Measurements from ENCODE around the gene TFF1.
"Not testable (repeated sequence)": the region's sequence is repeated elsewhere in the genome, so short reads cannot be mapped to it uniquely, and the experiment has no call there.

TFF1 gene

GRCh38 chr21:42366292-42367010 is at the start of gene TFF1:
Gene TFF1, minus strand, starts transcription at chr21:42366535. Its CDS starts 40 bp downstream, at chr21:42366495.
- CTCF ChIA-PET: interaction anchor here (2.3 kb wide), 1 partner anchor 15 kb away, joined by 7 read pairs; no protein-coding TSS in a partner anchor
- Mint-ChIP-seq H3K4me3 (no peak within 1 kb of the TSS), H3K36me3 (no peaks in the 10 kb centered on the region), H3K9me3 (no peaks in the 10 kb centered on the region), H3K4me1 (peaks cover 8% of the 10 kb centered on the region), H3K27me3 (peaks cover 46% of the 10 kb centered on the region), H3K27ac (no peak within 1 kb of the TSS)
- DNase-seq: no peak

- Mint-ChIP-seq H3K4me3 (peak overlapping the region; percentile 38), H3K9me3 (peaks cover 9% of the 10 kb centered on the region), H3K4me1 (peaks cover 73% of the 10 kb centered on the region), H3K36me3 (peaks cover 66% of the 10 kb centered on the region), H3K27me3 (no peaks in the 10 kb centered on the region), H3K27ac (peak overlapping the region; percentile 92)
- CTCF ChIA-PET: interaction anchor here (0.7 kb wide), 1 partner anchor 10 kb away, joined by 6 read pairs; no protein-coding TSS in a partner anchor
- peak; percentile 89 for DNase-seq
Observed at GRCh38 chr21:42414928-42415769, 48.8 kb upstream of the TFF1 start.

DNA sequence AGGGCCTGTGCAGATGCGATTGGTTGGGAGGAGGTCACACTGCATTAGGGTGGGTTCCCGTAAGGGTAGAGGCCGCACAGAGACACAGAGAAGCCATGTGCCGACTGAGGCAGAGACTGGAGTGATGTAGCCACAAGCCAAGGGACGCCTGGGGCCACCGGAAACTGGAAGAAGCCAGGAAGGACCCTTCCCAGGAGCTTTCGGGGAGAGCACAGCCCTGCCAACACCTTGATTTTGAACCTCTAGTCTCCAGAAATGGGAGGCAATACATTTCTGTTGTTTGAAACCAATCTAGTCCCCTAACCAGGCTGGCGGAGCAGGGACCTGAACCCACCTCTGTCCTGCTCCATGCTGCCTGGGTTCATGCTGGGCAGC is 48.2 kb upstream of the TFF1 start:
- H3K36me3 Mint-ChIP-seq: peaks cover 66% of the 10 kb centered on the region
- peak overlapping the region; percentile 92 for H3K27ac Mint-ChIP-seq
- H3K27me3 Mint-ChIP-seq: no peaks in the 10 kb centered on the region
- no peak for DNase-seq
- peaks cover 7% of the 10 kb centered on the region for H3K9me3 Mint-ChIP-seq
- peaks cover 71% of the 10 kb centered on the region for H3K4me1 Mint-ChIP-seq
- CTCF ChIA-PET: interaction anchor here (0.7 kb wide), 1 partner anchor 10 kb away, joined by 6 read pairs; no protein-coding TSS in a partner anchor
- H3K4me3 Mint-ChIP-seq: peak overlapping the region; percentile 38

DNA sequence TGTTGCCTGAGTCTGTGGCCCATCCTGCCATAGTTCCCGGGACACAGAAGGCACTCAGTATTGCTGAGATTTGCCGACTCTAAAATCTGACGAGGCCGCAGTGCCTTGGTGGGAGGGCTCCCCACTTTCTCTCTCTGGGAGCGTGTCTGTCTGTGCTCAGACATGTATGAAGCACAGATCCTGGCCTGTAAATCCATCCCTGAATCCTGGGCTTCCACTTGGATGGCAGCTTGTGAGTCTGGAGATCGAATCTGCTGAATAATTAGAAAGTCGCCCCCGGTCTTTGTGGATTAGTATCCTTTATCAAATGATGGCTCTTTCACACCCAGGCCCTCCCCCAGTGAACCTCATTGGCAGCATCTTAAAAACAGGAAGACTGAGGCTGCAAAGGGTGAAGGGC is 47.7 kb upstream of the TFF1 start:
- Mint-ChIP-seq H3K36me3 (peaks cover 66% of the 10 kb centered on the region), H3K27me3 (no peaks in the 10 kb centered on the region), H3K27ac (peak overlapping the region; percentile 92), H3K4me3 (no peak overlapping the region), H3K4me1 (peaks cover 70% of the 10 kb centered on the region), H3K9me3 (peaks cover 3% of the 10 kb centered on the region)
- CTCF ChIA-PET: no interaction called here
- DNase-seq: peak; percentile 20

DNA sequence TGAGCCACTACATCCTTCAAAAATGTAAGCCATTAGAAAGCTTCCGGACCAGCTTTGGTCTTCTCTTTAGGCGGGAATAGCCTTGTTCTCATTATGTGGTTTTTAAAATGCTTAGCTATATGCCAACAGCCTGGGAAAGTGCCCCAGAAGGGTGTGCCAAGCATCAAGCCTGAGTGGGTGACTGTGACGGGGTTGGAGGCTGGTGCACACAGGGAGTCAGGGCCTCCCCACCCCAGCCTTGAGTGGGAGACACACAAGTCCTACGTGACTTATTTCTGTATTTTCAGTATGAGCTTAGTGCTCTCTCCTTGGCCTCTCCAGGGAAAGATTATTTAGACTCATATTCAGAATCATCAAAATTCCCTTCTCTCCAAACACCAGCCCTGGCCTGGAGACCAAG is 47.2 kb upstream of the TFF1 start:
- Mint-ChIP-seq H3K4me3 (no peak overlapping the region), H3K36me3 (peaks cover 62% of the 10 kb centered on the region), H3K27ac (peak overlapping the region; percentile 92)

DNA sequence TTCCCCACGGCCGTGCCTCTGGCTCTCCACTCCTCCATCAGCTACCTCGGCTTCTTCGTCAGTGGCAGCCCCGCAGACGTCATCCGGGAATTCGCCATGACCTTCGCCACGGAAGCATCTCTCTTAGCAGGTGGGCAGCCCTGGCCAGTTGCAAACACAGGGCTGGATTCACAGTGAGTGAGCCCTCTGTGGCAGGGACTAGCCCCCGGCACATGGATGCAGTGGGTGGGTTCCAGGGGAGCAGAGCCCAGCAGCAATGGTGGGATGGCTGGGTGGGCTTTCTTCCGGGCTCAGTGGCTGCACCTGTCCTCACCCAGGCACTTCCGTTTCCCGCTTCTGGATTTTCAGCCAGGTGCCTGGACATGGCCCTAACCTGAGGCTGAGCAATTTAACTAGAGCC is 46.8 kb upstream of the TFF1 start:
- peaks cover 67% of the 10 kb centered on the region for H3K4me1 Mint-ChIP-seq
- CTCF ChIA-PET: no interaction called here
- peak; percentile 16 for DNase-seq
- H3K27me3 Mint-ChIP-seq: no peaks in the 10 kb centered on the region
- H3K36me3 Mint-ChIP-seq: peaks cover 61% of the 10 kb centered on the region
- no peak overlapping the region for H3K27ac Mint-ChIP-seq
- H3K9me3 Mint-ChIP-seq: peaks cover 3% of the 10 kb centered on the region
- H3K4me3 Mint-ChIP-seq: no peak overlapping the region

More for the DNA sequence above, 47.2 kb upstream of the TFF1 start:
- Mint-ChIP-seq H3K9me3 (peaks cover 3% of the 10 kb centered on the region), H3K27me3 (no peaks in the 10 kb centered on the region), H3K4me1 (peaks cover 66% of the 10 kb centered on the region)
- CTCF ChIA-PET: no interaction called here
- DNase-seq: peak; percentile 17

- no peaks in the 10 kb centered on the region for H3K27me3 Mint-ChIP-seq
- H3K36me3 Mint-ChIP-seq: peaks cover 64% of the 10 kb centered on the region
- peak overlapping the region; percentile 75 for H3K27ac Mint-ChIP-seq
- peaks cover 70% of the 10 kb centered on the region for H3K4me1 Mint-ChIP-seq
- H3K4me3 Mint-ChIP-seq: no peak overlapping the region
- DNase-seq: no peak
- CTCF ChIA-PET: no interaction called here
- peaks cover 2% of the 10 kb centered on the region for H3K9me3 Mint-ChIP-seq
Observed at GRCh38 chr21:42412636-42412933, 46.2 kb upstream of the TFF1 start.

DNA sequence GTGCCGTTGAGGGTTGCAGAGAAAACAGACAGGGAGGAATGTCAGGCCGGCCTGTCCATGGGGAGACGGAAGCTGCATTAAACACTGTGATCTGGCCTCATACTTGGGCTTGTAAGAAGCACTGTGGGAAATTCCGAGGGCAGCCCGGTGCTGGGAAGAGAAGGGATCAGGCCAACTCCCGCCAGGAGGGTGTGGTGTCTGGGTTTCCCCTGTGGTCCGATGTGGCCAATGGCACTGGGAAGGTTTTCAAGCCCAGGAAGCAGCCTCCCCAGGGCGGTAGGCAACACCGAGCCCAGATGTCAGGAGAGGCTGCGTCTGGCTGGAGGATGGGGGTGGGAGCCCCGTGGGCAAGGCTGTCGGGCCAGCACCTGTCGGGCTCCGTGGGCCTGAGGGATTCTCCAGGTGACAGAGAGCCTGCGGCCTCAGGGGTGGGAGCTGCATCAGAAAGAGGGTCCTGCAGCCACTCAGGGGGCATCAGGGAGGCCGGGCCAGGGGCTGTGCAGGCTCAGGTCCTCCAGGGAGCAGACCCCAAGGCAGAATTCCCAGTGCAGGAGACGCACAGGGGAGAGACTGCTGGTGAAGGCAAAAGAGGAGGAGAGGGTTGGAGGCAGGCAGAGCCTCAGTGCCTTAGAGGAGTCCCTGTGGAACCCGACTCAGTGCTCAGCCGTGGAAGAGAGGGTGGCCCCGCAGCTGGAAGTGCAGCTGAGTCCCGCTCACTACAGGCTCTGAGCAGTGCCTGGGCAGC is 45.7 kb upstream of the TFF1 start:
- Mint-ChIP-seq H3K9me3 (no peaks in the 10 kb centered on the region), H3K4me1 (peaks cover 71% of the 10 kb centered on the region), H3K27me3 (no peaks in the 10 kb centered on the region), H3K36me3 (peaks cover 65% of the 10 kb centered on the region), H3K27ac (peak overlapping the region; percentile 75), H3K4me3 (no peak overlapping the region)
- peak; percentile 18 for DNase-seq
- CTCF ChIA-PET: interaction anchor here (0.6 to 1.5 kb wide), 2 partner anchors 30 to 431 kb away, joined by 4 read pairs; no protein-coding TSS in a partner anchor

- peak; percentile 29 for DNase-seq
- peaks cover 71% of the 10 kb centered on the region for H3K4me1 Mint-ChIP-seq
- CTCF ChIA-PET: interaction anchor here (0.6 to 1.5 kb wide), 2 partner anchors 29 to 430 kb away, joined by 4 read pairs; no protein-coding TSS in a partner anchor
- H3K27me3 Mint-ChIP-seq: no peaks in the 10 kb centered on the region
- no peaks in the 10 kb centered on the region for H3K9me3 Mint-ChIP-seq
- H3K36me3 Mint-ChIP-seq: peaks cover 65% of the 10 kb centered on the region
- no peak overlapping the region for H3K4me3 Mint-ChIP-seq
- H3K27ac Mint-ChIP-seq: no peak overlapping the region
Observed at GRCh38 chr21:42411197-42411869, 45.0 kb upstream of the TFF1 start.

DNA sequence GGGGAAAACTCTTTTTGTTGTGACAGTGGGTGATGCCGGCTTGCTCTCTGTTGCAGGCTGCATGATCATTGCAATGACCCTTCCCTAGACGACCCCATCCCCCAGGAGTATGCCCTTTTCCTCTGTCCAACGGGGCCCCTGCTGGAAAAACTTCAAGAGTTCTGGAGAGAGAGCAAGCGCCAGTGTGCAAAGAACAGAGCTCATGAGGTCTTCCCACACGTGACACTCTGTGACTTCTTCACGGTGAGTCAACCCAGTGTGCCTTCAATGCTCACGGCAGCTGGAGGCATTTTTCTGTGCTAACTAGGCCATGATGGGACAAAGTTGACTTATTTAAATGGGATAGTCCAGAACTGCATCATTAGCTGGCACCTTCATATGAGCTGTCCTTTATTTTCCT is 43.0 kb upstream of the TFF1 start:
- Mint-ChIP-seq H3K9me3 (no peaks in the 10 kb centered on the region), H3K4me1 (peaks cover 52% of the 10 kb centered on the region)

DNA sequence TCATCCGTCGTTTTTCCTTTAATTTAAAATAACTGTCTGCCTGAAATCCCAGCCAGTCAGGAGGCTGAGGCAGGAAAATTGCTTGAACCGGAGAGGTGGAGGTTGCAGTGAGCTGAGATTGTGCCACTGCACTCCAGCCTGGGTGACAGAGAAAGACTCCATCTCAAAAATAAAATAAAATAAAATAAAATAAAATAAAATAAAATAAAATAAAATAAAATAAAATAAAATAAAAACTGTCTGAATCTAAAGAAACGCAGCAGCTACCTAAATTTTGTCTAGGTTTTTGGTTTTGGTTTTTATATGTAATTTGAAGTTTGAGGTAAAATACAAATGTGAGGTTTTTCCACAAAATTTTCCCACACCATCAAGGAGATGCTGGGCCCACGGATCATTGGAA is 42.4 kb upstream of the TFF1 start:
- peaks cover 53% of the 10 kb centered on the region for H3K36me3 Mint-ChIP-seq
- DNase-seq, CTCF ChIA-PET, H3K27me3 Mint-ChIP-seq, H3K9me3 Mint-ChIP-seq, H3K27ac Mint-ChIP-seq, H3K4me3 Mint-ChIP-seq: not testable (repeated sequence)
- H3K4me1 Mint-ChIP-seq: peaks cover 46% of the 10 kb centered on the region

More for the DNA sequence above, 43.0 kb upstream of the TFF1 start:
- Mint-ChIP-seq H3K36me3 (peaks cover 58% of the 10 kb centered on the region), H3K27me3 (no peaks in the 10 kb centered on the region), H3K4me3 (no peak overlapping the region), H3K27ac (no peak overlapping the region)
- DNase-seq: peak; percentile 8
- CTCF ChIA-PET: no interaction called here

GRCh38 chr21:42407476-42407875 is 41.1 kb upstream of the TFF1 start:
- Mint-ChIP-seq H3K4me3 (peak overlapping the region; percentile 98), H3K9me3 (no peaks in the 10 kb centered on the region), H3K27me3 (no peaks in the 10 kb centered on the region), H3K36me3 (peaks cover 44% of the 10 kb centered on the region), H3K4me1 (peaks cover 45% of the 10 kb centered on the region), H3K27ac (no peak overlapping the region)
- no peak for DNase-seq
- CTCF ChIA-PET: no interaction called here

- peaks cover 47% of the 10 kb centered on the region for H3K4me1 Mint-ChIP-seq
- peak overlapping the region; percentile 98 for H3K4me3 Mint-ChIP-seq
- CTCF ChIA-PET: interaction anchor here (4.7 kb wide), 1 partner anchor 26 kb away, joined by 25 read pairs; no protein-coding TSS in a partner anchor
- DNase-seq: no peak
- peaks cover 4% of the 10 kb centered on the region for H3K9me3 Mint-ChIP-seq
- H3K27me3 Mint-ChIP-seq: no peaks in the 10 kb centered on the region
- peaks cover 47% of the 10 kb centered on the region for H3K36me3 Mint-ChIP-seq
- H3K27ac Mint-ChIP-seq: peak overlapping the region; percentile 87
Observed at GRCh38 chr21:42406866-42407265, 40.5 kb upstream of the TFF1 start.
